C4-2B (cell line): ENCODE results near the gene SYNGR4.

Experiments
- H3K27ac ChIP-seq: fragments of 450-650 bp; 2 replicates; pipeline ENCODE4 v1.5.1; 2017
- CTCF ChIP-seq: fragments of 450-650 bp; conservative IDR thresholded peaks from 2 replicates; pipeline ENCODE4 v1.5.1; 2017; ENCODE audit warnings: mild to moderate bottlenecking
- ZFX ChIP-seq: fragments of 450-650 bp; IDR thresholded peaks from 2 replicates; pipeline ENCODE4 v1.6.1; 2017

Gene SYNGR4

GRCh38 chr19:48379058-48379457 is 14.9 kb downstream of the SYNGR4 start:
- TF ChIP-seq CTCF (no peak), ZFX (no peak)
- H3K27ac ChIP-seq: no peak overlapping the region

DNA sequence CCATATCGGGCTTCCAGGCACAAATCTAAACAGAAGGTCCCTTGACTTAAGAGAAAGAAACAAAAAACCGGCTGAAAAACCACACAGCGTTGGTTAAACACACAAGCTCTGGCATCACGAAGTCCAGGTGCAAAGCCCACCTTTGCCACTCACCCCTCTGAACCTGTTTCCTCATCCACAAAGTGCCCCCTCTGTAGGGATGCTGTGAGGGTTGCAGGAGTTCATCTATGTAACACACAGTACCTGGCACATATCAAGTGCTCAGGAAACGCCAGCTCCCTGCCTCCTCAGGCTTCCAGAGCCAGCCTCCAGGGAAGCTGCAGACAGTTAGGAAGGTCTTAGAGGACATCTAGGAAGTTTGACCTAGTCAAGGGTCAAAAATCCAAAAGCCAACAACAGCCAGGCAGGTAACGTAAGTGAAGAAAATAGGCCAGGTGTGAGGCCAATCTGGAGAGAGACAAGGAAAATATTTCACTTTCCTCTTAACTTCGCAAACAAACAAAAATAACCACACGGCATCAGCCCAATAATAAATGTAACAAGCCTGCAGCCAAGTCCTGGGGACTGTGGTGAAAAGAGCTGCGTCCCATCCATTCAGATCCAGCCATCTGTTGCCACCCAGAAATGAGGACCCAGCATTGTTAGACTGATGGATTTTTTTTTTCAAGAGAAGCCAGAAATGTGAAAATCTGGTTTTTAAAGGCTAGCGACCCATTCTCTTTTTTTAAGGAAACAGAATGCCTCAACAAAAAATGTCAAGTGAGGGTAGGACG is 17.2 kb downstream of the SYNGR4 start:
- H3K27ac ChIP-seq: no peak overlapping the region
- TF ChIP-seq CTCF (no peak), ZFX (no peak)

GRCh38 chr19:48382286-48382685 is 18.1 kb downstream of the SYNGR4 start:
- TF ChIP-seq ZFX (no peak), CTCF (no peak)
- H3K27ac ChIP-seq: no peak overlapping the region

GRCh38 chr19:48385461-48386087 is 21.4 kb downstream of the SYNGR4 start:
- TF ChIP-seq ZFX: no peak
- TF ChIP-seq CTCF: no peak
- H3K27ac ChIP-seq: no peak overlapping the region

DNA sequence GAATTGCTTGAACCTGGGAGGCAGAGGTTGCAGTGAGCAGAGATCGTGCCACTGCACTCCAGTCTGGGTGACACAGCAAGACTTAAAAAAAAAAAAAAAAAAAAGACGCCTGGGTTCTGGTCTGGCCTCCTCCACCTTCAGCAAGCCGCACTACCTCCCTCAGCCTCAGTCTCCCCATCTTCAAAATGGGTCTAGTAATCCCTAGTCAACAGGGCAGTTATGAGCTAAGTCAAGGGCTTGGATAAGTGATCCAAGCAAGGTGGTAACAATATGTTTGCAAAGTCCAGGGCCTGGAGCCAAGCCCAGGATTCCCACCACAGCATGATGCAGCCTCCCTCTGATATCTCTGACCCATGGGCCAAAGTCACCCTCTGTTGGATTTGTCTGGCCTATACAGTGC is 22.8 kb downstream of the SYNGR4 start:
- TF ChIP-seq CTCF: no peak
- TF ChIP-seq ZFX: no peak
- no peak overlapping the region for H3K27ac ChIP-seq

DNA sequence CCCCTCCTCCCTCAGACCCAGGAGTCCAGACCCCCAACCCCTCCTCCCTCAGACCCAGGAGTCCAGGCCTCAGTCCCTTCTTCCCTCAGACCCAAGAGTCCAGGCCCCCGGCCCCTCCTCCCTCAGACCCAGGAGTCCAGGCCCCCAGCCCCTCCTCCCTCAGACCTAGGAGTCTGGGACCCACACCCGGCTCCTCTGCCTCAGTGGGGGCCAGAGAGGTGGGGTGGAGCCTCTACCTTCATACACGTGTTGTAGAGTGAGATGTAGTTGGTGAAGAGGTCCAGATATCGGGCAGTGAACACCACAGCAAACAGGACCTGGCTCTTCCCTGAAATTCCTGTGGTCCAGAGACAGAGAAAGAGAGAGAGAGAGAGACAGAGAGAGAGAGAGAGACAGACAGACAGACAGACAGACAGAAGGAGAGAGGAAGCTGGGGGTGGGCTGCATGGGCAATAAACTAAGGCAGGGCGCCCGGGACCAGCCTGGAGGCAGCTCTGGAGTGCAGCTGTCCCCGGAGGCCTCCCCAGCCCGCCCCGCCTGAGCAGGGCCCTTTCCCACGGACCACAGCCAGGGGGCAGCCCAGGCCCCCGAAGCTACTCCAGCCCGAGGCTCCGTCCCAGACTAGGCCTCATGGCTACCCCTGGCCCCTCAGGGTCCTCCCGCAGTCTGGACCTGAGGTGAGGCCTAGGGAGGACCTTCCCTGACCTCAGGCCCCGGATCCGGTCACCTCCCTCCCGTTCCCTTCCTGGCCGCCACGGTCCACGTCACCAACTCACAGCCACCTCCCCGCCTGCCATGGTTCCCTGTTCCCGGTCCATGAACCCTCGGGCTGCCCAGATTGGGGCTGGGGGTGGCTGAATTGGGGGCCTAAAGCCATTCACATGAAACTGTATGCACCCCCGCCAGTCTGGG is 26.3 kb downstream of the SYNGR4 start:
- TF ChIP-seq CTCF (no peak), ZFX (peak; percentile 99)
- H3K27ac ChIP-seq: peak overlapping the region; percentile 93
